GM18505 (cell line): ENCODE measurements around the gene CES1.
"Not testable (repeated sequence)": the region's sequence is repeated elsewhere in the genome, so short reads cannot be mapped to it uniquely, and the experiment has no call there.

Experiments
- ATAC-seq: cut with Tn5 transposase; IDR thresholded peaks from one replicate; pipeline ENCODE4 v1.9.1; 2021; ENCODE audit not compliant: unreplicated experiment
- POLR2A ChIP-seq: IDR thresholded peaks from 4 replicates; pipeline ENCODE4 v1.6.1; 2011; ENCODE audit warnings: borderline replicate concordance; ENCODE audit not compliant: insufficient read depth, insufficient read length; ENCODE audit errors: extremely low read depth

Gene CES1

DNA sequence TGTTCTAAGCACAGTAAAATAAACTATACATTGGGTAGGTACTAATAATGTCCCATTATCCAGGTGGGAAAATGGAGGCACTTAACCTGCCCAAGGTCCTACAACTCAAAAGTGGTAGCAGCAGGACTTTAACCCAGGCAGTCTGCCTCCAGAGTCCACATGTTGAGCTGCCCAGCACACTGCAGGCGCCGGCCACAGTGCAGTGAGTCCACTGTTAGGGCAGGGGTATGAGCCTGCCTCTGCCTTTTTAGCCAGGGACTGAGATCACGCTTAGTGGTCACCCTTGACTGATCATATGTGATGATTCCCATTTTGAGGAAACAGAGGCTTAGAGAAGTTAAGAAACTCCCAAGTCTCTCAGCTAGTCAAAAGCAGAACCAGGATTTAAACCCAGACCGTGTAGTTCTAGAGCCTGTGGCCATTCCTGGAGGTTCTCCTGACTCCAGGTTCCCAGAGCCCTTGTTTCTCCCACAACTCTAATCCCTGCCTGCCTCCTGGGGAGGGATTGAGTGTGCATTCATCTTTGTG, 8.4 kb downstream of the CES1 start:
- no peak for ATAC-seq
- no peak for TF ChIP-seq POLR2A

DNA sequence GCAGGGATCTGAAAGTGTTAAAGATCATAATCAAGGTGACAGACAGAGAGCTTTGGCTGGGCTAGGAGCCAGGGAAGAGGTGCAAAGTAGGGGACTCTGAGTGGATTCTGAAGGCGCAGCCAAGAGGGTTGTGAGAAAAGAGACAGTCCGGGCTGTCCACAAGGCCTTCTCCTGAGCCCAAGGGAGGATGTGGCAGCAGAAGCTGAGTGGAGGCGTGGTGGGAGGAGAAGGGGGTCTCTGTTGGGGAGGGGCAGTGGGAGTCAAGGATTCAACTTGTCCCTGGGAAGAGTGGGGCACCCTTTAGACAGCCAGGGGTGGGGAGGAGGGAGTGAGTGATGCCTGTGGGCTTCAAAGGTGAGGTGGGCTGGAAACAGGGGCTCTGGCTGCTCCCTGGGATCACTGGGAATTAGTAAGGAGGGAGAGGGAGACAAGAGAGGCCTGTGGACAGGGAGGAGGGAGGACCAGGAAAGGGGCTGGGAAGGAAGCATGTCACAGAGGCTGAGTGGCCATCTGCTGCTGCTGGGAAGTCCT, 10.6 kb downstream of the CES1 start:
- TF ChIP-seq POLR2A = no peak
- no peak for ATAC-seq

DNA sequence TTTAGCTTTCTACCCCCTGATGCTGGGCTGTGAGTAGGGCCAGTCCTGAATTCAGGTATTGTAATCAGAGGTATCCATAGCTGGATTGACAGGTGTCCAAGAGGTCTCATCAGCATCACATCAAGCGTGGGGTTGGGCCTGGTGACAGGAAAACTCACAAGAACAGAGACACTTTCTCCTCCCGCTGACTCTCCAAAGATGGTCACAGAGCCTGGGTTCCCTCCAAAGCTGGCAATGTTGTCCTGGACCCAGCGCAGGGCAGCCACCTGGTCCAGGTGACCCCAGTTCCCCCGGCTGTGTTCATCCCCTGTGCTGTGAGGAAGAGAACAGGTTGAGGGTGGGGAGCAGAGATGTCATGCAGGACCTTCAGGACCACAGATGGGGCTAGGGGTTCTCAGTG, 11.7 kb downstream of the CES1 start:
- TF ChIP-seq POLR2A = no peak

DNA sequence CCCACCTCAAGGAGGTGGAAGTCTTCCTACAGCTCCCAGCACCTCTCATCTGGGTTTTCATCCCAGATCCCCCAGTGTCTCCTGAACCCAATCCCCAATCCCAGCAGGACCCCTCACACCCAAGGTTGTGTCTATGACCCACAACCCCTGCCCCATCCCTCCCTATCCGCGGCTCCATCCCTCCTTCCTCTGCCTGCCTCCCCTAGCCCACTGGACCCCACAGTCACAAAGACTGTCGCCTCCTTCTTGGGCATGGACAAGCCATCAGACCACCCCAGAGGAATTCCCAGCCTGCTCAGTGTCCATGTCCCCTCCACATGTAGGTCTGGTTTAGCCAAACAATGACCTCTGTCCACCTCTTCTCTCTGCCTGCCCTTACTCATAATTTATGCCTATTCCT, 12.3 kb downstream of the CES1 start:
- ATAC-seq = no peak

More for the DNA sequence above, 11.7 kb downstream of the CES1 start:
- ATAC-seq = no peak

DNA sequence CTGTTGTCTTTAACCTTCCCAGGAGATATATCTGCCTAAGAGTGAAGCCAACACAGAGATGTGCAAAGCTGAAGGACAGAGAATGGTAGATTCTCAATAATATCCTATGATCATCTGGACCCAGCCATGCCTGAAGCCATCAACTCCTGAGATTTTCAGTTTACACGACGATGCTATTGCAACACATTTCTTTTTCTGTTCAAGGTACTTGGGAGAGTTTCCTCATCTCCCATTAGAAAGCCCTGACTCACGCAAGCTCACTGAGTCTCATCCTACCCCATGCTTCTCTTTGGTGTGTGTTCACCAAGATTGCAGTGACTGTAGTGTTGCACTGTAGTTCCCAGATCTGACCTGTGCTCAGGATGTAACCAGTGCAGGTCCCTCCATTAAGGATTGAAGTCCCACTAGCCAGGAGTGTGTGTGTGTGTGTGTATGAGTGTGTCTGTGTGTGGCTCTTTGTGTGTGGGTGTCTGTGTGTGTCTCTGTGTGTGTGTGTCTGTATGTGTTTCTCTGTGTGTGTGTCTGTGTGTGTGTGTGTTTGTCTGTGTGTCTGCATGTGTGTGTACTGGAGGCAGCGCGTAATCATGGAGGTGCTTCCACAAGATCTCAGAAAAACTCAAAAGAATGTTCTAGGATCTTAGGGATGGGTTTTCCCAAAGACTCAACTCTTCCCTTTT, 15.5 kb downstream of the CES1 start:
- TF ChIP-seq POLR2A = no peak
- ATAC-seq = no peak

More for the DNA sequence above, 12.3 kb downstream of the CES1 start:
- no peak for TF ChIP-seq POLR2A

DNA sequence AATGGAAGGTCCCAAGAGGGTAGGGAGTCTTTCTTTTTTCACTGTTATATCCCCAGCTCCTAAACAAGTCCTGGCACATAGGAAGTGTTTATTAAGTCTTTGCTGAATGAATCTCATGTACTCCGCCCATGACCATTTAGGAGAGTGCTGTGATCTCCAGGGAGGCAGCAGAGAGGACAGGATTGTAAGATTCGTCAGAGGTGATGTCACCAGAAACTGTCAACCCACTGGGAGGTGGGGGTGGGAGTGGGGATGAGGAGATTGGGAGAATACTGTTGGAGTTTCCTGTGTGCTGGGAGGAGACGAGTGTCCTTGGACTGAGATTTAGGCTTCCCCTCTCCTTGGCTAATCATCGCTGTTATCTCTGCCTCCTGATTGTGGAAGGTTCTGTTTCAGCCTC, 16.7 kb downstream of the CES1 start:
- ATAC-seq = not testable (repeated sequence)

DNA sequence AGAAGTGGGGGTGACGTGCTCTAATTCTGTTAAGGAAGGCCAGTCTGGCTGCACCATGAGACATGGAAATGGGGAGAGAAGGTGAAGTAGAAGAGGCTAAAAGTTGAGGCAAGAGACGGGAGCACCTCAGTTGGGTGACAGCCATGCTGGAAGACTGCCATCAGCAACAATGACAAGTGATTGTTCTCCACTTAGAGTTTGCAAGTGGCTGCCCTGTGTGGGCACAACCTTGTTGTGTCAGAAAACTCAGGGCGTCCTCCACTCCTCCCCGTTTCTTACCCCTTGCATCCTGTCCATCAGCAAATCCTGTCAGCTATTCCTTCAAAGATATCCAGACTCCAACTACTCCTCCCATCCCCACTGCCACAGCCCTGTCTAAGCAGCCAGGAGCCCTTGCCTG, 17.6 kb downstream of the CES1 start:
- no peak for ATAC-seq
- no peak for TF ChIP-seq POLR2A

DNA sequence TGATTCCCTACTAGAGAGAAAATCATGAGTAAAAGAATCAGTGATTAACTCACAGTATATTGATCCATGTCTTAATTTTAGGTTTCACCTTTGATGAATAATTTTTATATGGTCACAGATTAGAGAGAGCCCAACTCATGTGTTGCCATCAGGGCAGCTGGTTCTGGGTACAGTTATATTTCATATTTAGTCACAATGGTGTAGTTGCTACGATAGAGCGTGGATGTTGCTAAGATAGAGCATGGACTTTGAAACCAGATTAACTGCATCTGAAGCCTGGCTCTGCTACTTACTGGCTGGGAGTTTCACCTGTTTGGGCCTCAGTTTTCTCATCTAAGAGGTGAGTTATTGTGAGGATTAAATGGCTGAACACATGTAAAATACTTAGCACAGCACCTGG, 18.7 kb downstream of the CES1 start:
- ATAC-seq = not testable (repeated sequence)

DNA sequence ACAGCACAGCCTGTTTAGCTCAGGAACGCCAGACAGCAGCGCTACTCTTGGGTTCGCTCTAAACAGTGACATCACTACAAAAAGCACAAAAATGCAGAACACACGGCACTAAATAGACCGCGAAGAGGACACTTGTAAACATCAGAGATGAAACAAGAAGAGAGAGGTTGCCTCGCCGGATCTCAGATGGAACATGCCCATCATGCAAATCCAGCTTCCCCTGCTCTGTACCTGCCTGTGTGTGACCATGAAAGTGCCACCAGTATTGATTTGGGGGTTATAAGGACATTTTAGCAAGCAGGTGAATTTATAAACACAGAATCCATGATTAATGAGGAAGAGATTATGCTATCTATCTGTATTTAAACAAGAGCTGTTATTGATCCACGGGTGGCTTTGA, 19.2 kb downstream of the CES1 start:
- not testable (repeated sequence) for ATAC-seq

DNA sequence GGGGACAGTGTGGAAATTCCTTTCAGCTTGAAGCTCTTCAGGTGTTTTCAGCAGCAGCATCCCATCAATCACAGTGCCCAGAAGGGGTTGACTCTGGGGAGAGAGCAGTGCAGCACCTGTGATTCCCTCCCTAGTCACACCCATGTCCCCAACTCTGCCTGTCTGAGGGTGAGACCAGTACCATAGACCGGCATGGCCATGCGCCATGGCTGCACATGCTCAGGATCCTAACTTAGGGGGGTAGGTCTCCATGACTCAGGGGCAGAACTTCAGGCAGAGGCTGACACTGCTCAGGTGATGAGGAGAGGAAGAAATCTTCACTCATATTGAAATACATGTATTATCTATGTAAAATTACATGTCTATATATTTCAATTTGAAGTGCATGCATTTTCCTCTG, 19.9 kb downstream of the CES1 start:
- no peak for ATAC-seq
- no peak for TF ChIP-seq POLR2A

DNA sequence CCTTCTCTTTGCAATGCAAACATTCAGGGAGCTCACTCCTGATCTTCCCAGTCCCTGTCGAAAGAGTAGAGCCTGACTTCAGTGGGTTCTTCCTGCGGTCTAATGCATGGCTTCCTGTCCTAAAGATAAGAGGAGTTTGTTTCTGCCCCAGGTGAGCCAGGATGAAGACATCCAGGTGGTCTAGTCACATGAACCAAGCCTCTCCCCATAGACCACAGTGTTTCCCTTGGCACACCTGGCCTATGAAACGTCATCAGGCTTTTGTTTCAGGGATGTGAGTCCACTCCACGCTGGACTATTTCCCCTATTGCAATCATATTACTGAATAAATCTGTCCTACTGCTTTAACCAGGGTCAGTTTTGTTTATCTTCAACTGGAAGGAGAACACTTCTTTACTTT, 21.1 kb downstream of the CES1 start:
- no peak for ATAC-seq
- no peak for TF ChIP-seq POLR2A

DNA sequence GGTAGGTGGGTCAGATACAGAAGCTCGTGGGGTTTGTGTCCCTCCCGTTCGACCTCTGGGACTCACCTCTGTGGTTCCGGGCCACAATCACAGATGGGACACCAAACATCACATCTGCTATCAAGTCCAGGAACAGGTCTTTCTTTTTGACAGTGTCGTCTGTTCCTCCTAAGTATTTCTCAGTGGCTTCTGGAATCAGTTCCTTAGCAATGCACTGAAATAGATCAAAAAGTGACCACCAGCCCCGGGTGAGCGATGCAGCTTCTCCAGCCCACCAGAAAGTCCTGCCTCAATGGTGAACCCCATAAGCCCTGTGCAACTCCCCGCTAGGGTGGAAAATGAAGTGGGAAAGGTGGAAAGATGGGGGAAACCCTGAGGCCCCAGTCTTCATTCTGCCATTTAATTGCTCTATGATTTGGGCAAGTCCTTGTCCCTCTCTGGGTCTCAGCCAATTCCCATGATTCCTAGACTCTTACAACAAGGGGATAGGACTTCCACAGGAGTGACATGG, 22.4 kb downstream of the CES1 start:
- ATAC-seq = no peak

DNA sequence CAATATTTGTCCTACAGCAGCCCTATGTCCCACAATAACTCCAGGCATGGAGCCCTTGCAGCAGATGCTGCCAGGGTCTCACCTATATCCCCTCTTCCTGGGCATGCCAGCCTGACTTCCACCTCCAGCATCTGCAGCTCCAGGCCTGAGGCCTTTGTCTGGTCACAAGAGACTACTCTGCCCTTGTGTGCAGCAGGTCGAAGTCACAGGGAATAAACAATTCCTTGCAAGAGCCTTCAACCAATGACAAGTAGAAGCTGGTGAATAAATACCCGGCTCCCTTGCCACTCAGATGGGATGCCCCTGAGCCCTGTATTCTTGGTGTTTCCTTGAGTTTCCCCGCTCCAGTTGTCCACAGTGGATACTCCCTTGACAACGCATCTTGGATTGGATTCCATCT, 23.0 kb downstream of the CES1 start:
- TF ChIP-seq POLR2A = no peak
- no peak for ATAC-seq

More for the DNA sequence above, 22.4 kb downstream of the CES1 start:
- no peak for TF ChIP-seq POLR2A

DNA sequence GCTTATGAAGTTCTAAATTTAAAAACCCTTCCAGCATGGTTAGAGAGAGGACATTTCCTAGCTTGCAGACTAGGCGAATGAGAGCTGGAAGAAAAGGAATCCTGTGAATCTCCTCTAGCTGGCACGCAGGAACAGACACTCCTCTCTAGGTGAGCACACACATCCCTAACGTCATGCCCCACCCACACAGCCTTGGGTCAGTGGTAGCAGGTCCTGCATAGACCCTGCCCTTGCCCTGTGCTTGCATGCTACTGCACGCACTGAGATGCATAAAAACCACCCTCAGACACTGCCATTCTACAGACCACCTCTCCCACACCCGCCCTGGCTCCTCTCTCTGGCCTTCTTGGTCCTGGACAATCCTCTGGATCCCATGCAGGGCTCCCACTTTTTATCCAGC, 23.5 kb downstream of the CES1 start:
- no peak for TF ChIP-seq POLR2A
- ATAC-seq = no peak

DNA sequence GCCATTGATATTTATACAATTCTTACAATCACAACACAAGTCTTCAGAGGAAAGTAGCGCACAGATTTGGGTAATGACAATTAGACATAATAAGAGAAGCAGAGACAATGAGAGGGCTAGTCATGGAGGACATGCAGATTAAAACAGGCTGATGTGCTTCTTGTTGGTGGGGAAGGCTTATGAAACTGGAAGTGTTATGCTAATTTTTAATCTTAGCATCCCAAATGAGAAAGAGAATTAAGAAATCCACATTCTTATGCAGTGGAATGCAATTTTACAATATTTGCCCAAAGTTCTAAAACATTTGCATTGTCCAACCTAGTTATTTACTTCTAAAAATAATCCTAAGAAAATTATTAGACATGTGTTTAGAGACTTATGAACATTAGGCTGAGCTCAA, 24.6 kb downstream of the CES1 start:
- not testable (repeated sequence) for ATAC-seq

DNA sequence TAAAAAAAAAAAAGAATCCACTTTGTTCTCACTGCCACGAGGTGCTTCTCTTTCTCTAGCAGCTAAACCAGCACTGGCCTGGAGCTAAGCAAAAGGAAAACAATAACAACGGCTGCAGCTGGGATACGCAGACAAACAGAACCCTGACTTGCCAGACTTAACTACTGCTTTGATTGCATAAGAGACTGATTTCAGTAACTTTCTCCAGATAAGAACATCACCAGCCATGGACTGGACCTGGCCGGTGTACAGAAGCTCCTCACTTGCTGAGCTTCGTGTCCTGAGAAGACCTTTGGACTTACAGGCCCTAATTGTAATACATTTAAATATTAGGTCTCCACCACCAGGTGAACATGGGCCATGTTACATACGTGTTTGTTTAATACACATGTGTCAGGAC, 27.8 kb downstream of the CES1 start:
- not testable (repeated sequence) for ATAC-seq

DNA sequence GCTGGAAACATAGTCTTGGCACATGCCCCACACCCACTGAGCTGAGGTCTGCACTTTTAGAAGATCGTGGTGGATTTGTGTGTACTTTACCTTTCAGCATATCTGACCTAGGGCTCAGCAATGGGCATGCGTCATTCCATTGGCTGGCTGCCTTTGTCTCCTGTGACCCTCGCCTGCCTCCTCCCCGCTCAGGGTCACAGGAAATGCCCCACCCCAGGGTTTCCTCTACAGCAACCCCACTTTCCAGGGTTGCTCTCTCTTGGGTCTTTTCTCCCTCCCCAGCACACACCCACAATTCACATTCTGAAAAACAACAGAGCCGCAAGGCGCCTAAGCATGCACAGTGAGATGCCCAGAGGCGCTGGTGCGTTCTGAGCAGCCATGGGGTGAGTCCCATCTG, 29.2 kb downstream of the CES1 start:
- ATAC-seq = not testable (repeated sequence)

DNA sequence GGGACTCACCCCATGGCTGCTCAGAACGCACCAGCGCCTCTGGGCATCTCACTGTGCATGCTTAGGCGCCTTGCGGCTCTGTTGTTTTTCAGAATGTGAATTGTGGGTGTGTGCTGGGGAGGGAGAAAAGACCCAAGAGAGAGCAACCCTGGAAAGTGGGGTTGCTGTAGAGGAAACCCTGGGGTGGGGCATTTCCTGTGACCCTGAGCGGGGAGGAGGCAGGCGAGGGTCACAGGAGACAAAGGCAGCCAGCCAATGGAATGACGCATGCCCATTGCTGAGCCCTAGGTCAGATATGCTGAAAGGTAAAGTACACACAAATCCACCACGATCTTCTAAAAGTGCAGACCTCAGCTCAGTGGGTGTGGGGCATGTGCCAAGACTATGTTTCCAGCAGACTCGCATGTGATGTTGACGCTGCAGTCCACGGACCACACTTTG, 39.9 kb downstream of the CES1 start:
- ATAC-seq = not testable (repeated sequence)

DNA sequence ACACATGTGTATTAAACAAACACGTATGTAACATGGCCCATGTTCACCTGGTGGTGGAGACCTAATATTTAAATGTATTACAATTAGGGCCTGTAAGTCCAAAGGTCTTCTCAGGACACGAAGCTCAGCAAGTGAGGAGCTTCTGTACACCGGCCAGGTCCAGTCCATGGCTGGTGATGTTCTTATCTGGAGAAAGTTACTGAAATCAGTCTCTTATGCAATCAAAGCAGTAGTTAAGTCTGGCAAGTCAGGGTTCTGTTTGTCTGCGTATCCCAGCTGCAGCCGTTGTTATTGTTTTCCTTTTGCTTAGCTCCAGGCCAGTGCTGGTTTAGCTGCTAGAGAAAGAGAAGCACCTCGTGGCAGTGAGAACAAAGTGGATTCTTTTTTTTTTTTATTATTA, 41.4 kb downstream of the CES1 start:
- not testable (repeated sequence) for ATAC-seq

DNA sequence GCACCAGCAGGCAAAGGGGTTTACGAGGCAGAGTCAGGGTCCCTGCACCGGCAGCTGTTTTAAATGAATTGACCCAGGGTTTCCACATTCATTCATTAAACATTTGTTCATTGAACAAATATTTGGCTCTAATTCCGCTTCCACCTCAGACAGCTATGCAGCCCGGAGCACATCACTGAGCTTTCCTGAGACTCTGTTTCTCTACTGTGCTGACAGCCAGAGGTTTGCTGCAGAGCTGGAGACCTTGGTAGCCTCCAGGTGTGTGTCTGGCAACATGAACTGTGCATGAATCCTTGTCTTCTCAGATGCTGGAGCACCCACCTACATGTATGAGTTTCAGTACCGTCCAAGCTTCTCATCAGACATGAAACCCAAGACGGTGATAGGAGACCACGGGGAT, 42.7 kb downstream of the CES1 start:
- ATAC-seq = not testable (repeated sequence)
